GM19238 (cell line): ENCODE data around the gene KRT82.

Experiments used
- DNase-seq: peaks from one replicate; pipeline ENCODE4 v3.0.0; 2011; ENCODE audit warnings: low spot score; ENCODE audit not compliant: insufficient read length

KRT82 gene

GRCh38 chr12:52436000-52436827 is 30.1 kb upstream of the KRT82 start:
- no peak for DNase-seq

DNA sequence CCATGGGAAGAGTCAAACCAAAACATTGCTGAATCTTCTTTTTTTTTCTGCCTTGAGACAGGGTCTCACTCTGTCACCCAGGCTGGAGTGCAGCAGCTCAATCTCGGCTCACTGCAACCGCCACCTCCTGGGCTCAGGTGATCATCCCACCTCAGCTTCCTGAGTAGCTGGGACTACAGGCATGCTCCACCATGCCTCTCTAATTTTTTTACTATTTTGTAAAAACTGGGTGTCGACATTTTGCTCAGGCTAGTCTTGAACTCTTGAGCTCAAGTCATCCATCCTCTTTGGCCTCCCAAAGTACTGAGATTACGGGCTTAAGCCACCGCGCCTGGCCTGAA is 29.5 kb upstream of the KRT82 start:
- DNase-seq, result no peak

DNA sequence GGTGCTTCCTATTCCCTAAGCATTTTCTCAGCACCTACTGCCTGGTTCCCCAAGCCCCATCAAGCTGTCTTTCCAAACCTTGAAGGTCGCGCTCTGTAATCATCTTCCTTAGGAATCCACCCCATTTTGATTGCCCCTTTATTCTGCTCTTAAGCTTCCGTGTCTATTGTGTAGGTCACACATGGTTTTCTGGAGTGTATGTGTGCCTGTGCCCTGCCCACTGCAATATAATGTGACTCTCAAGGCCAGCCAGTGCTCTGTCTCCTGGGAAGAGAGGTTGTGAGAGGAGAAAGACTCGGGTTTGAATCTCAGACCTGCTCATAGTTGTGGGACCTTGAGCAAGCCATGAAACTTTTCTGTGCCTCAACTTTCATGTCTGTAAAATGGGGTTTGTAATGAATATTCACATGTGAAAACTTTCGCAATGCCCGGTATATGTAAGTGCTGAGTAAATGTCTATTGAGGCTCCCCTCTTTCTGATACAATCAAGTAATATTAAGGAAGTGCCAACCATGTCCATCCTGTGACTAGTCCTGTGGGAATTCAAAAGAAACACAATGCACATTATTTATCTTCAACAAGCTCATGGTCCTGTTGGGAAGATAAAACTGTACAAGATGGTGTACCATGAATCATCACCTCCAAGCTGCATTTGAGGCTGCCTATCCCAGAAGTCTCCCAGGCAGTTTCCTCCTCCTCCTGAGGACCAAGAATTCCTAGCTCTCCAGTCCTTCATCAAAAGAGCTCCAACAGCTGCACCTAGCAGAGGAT is 28.8 kb upstream of the KRT82 start:
- no peak for DNase-seq

GRCh38 chr12:52434081-52434733 is 28.1 kb upstream of the KRT82 start, which contains the start of gene KRT75:
Gene KRT75, minus strand, starts transcription at chr12:52434371. Its CDS starts 67 bp downstream, at chr12:52434304.
- DNase-seq, result no peak

DNA sequence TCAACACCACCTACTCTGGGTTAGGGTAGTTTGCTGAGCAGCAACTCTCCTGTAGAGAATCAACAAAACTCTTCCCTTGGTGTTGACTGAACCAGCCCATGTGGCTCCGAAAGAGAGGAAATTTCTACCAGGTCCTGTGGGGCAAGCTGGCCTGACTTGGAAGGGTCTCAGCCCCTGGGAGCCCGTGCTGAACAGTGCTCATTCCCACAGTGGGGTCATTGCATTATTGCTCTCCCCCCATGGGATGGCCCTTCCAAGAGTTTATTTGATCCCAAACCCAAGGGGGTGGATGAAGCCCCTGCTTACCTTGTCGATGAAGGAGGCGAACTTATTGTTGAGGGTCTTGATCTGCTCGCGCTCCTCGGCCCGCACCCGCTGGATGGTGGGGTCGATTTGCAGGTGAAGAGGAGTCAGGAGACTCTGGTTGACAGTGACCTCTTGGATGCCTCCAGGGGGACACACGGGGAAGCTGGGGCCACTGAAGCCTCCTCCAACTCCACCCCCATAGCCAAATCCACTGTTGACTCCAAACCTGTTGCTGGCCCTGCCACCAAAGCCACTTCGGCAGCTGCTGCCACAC is 27.5 kb upstream of the KRT82 start:
- DNase-seq, result no peak

DNA sequence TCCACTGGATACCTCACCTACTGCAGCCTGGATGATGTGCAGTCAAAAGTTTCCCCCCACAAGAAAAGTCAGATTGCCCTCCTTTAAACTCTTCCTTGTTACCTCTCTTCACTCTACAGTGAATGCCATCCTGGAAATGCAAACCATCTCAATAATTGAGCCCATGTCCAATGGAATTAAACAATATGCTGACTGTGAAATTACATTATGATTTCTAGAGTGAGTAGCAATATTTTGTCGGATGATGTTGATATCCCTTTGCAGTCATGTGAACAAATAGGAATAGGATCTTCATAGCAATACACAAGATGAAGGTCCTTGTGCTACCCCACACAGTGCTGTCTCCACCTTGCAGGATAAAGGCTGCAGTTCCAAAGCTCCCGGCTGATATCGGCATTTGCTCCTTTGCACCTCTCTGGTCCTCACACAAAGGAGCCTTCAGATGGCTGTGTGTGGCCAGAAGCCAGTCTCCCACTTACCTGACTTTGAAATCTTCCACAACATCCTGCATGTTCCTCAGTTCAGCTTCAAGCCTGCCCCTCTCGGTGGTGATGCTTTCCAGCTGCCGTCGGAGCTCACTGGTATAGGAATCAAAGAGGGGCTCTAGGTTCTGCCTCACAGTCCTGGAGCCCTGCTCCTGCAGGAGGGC is 26.5 kb upstream of the KRT82 start:
- no peak for DNase-seq

- DNase-seq, result no peak
Observed at GRCh38 chr12:52428121-52428520, 22.0 kb upstream of the KRT82 start.

DNA sequence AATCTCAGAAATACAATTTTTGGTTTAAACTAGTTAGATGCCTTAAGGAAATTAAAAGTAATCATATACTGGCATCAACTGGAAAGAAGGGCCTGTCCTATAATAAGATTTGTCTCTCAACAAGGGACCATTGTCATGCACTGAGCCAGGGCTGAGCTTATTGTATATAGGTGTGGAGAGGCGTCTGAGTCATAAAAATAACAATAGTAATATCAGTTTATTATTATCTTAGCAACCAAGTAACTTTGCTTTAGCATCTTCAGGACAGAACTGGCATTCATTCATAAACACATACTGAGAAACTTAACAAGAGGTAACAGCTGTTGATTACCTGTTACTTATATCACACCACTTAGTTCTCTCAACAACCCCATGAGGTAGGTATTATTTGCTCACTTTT is 20.9 kb upstream of the KRT82 start:
- DNase-seq, result no peak

DNA sequence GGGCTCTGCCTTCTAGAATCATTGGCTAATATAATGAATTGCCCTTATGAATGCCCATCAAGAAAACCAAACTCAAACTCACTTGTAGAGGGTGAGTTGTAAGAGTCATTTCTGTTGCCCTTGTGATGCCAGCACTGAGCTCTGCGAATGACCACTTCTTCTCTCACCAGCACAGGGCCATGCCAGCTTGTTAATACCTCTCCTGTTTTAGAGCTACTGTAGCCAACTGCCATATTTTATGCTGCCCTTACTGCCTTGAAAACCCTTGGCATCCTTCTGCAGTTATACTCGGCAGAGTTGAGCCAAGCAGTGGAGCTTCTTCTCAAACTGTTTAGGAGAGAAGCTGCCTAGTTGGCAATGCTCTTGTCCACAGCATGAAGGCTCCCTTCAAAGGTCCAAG is 19.9 kb upstream of the KRT82 start:
- DNase-seq, result no peak

DNA sequence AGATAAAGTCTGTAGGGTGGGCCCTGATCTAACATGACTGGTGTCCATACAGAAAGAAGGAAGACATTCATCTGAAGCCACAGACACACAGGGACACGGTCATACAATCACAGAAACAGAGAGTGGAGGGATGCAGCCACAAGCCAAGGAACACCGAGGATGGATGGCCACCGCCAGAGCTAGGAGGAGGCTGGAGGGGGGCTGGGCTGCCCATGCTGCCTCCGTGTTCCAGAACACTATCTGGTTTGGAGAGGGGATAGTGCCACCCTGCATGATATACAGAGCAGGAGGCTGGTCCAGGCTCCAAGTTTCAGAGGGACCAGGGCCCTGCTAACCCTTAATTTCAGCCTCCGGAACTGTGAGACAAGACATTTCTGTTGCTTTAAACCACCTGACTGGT is 19.3 kb upstream of the KRT82 start:
- no peak for DNase-seq

DNA sequence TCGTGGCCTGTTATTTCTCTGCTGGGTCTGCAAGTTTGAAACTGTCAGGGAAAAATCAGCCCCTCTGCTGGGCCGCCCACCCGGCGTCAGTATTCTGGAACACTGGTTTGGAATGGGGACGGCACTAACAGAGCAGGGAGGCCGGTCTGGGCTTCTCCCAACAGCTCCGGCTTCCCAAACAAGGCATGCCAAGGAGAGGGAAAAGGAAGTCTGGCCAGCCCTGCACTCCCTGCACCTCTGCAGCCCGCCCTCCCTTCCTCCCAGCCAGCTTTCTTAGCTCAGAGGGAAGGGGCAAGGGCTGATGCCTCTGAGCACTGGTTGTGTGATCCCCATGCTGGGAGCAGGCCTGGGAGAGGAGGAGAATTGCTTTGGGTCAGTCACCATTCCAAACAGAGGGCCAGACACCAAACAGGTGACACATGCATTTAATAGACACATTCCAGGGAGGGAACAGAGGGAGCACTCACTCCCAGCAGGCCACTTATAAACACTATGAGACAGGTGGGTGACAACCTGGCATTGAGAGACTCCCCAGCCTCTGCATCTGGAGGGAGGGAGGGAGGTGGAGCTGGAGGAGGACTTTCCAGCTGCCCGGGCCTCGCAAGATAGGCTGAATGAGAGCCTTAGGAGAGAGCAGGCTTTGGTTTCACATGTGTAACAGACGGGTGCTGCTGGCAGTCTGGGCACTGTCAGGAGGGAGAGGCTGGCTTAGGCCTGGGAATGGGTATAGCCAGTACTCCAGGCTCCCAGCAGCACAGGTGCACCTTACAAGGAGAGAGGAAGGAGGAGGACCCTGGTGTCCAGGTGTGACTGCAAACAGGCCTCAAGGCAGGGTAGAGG is 17.7 kb upstream of the KRT82 start:
- no peak for DNase-seq

DNA sequence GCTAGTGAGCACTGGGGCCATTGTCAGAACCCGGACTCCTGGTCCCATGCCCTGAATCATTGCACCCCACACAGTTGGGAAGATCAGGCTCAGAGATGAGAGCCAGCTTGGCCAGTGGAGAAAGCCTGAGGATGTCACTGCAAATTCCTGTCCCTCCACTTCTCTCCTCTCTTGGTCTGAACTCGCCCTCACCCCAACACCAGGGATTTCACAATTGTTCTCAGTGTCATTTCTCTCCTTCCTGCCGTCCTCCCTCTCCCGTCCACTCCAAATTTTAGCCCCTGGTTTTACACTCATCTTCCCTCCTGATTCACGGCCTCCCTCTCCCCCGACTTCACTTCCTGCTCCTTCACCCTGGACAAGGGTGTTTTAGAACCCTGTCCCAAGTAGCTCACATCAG is 16.9 kb upstream of the KRT82 start:
- DNase-seq, result no peak

GRCh38 chr12:52419656-52420055 is 13.5 kb upstream of the KRT82 start:
- no peak for DNase-seq

DNA sequence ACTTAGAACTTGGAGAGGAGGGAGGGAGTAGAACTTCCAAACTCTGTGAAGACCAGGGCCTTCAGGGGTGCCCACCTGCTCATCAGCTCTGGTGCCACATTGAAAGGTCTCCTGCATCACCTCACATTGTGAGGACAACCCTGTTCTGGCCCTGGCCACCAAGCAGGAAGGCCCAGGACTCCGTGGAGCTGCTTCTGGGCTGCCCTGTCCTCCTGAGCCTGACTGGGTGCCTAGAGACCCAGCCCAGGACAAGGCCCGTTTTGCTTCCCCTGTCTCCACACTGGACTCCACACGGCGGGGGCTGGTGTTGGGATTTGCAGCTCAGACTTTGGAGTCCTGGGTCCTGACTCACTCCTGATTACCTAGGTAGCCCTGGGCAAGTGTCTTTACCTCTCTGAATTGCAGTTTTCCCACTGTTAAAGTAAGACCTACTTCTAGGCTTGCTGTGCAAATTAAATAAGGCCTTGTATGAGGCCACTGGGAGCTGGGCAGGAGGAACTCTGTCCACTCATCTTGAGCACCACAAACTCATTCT is 12.5 kb upstream of the KRT82 start:
- DNase-seq, result no peak

DNA sequence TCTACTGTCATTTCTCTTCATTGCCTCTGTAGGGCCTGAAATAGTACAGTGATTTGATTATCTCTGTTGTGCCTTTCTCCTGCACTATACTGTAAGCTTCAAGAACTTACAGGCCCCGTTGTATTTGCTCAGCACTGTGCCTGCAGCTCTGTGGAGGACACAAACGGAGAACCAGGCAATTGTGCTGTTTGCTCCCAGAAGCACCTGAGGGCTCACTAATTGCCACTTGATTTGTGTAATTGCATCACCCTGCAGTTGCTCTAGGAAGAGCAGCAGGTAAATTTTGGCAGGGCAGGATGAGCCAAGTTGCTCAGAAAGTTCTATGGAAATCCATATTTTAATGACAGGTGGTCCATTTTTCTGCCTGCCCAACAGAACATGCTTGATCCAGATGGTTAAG is 11.6 kb upstream of the KRT82 start:
- no peak for DNase-seq

- no peak for DNase-seq
Observed at GRCh38 chr12:52416795-52417194, 10.7 kb upstream of the KRT82 start.

DNA sequence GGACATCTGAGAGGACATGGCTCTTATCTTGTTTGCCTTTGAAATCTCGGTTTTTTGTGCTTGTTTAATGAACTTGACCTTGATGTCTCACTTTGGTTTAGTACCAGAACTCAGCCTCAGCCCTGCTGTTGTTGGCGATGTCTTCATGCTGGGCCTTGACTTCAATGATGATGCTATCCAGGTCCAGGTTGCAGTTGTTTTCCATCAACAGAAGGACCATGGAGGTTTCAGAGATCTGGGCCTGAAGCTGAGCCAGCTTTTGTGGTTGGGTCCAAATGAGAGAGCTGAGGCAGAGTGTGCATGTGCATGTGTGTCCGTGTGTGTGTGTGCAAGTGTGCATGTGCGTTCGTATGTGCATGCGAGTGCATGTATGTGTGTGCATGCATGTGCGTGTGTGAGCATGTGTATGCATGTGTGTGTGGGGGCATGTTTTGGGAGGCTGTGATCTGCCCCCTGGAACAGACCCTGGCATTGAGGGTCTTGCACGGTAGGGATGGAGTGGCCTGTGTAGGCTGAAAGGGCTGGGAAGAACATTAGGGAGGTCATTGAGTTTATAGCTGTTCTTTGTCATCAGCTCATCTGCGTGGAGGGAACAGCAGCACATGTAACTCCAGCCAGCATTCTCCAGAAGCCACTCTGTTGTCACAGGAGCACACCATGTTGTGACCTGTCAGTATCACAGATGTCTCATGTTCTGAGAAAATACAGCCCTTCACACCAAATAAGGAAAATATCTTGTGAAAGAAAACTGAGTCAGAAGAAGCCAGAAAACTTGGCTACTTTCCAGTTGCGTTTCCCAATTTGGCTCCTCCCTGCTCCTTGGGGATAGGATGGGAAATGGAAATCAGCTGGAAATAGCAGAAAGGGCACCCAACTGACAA is 10.0 kb upstream of the KRT82 start:
- no peak for DNase-seq

DNA sequence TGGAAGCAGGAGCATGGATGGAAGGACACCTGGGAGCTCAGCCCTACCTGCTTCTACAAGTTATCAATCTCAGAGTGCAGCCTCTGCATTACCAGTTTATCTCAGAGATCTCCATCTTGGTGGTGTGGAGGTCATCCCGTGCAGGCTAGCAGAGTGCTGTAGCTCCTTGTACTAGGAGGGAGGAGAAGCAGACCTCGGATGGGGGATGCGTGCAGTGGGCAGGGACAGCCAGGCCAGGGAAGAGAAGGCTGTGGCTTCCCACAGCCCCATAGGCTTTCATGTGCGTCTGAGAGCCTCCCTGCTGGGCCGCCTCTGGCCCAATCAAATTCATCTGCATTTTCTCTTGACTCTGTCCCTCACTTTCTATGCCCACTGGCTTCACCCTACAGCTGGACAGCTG is 8.8 kb upstream of the KRT82 start:
- no peak for DNase-seq

DNA sequence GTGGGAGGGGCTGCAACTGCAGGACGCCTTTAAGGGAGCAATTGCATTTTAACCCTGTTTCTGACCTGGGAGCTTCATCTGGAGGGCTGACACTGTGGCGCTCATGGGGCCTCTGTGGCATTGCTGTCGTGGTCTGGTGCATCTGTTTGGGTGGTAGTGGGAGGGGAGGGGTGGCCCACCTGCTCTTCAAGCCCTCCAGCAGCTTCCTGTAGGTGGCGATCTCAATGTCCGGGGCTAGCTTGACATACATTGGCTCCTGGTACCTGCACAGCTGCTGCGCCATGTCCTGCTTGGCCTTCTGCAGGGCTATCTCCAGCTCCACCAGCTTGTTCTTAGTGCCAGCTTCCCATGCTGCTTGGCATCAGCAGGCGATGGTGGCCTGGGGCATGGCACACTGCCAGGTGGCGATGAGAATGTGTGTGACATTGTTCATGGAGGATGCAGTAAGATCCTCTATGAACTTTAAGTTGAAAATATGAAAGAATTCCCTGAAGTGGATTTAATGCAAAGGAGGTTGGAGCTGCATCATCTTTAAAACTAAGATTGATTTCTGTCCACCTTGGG is 7.7 kb upstream of the KRT82 start:
- no peak for DNase-seq
